GM19351 (cell line): ENCODE results near the gene SLC30A5.

Source experiments
- ATAC-seq: cut with Tn5 transposase; IDR thresholded peaks from one replicate; pipeline ENCODE4 v1.9.1; 2021; ENCODE audit warnings: mild to moderate bottlenecking, moderate library complexity; ENCODE audit not compliant: unreplicated experiment

SLC30A5 gene

DNA sequence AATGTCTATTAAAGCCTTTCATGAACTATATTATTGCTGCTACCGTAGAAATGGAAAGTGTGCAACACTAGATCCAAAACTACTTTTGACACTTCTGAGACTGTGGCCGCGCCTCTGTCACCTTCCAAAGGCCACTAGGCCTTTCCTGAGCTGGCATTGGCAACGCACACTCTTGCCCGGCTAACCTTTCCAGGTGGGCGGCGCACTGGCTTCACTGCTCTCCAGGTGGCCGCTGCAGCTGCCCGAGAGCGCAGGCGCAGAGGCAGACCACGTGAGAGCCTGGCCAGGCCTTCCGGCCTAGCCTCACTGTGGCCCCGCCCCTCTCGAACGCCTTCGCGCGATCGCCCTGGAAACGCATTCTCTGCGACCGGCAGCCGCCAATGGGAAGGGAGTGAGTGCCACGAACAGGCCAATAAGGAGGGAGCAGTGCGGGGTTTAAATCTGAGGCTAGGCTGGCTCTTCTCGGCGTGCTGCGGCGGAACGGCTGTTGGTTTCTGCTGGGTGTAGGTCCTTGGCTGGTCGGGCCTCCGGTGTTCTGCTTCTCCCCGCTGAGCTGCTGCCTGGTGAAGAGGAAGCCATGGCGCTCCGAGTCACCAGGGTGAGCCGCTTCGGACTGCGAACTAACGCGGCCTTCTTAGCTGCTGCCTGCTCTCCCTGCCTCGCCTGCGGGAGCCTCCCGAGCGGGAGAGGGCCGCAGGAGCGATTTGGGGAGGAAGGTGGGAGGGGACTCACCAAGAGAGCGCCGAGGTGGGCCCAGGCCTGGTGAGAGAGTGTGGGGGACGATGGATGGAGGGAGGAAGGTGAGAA is 73.1 kb downstream of the SLC30A5 start, which contains the start of gene CCNB1:
CCNB1 (plus strand) TSS at position 465 of the 807 bp plus-strand sequence; CDS start at position 578, 113 bp downstream.
- peak; percentile 99 for ATAC-seq

DNA sequence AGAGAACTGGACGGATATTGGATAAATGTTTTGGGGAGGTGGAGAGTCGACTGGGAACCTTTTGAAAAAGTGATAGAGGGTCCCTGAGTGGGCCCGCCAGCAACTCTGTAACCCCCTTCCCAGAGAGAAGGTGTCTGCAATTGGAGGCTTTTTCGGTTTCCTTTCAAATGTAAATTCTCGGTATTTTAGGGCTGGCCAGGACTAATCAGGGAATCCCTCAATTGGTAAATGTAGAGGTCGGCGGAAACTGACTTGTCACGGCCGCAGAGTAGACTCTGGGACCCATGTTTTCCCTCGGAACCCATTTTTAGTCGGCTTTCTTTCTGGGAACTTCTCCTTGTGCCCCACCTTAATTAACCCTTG is 73.7 kb downstream of the SLC30A5 start:
- no peak for ATAC-seq

DNA sequence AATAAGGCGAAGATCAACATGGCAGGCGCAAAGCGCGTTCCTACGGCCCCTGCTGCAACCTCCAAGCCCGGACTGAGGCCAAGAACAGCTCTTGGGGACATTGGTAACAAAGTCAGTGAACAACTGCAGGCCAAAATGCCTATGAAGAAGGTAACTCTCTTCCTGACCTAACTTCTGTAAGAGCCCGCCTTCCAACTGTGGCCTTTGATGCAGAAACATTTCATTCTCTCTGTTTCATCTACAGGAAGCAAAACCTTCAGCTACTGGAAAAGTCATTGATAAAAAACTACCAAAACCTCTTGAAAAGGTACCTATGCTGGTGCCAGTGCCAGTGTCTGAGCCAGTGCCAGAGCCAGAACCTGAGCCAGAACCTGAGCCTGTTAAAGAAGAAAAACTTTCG is 74.1 kb downstream of the SLC30A5 start:
- ATAC-seq: no peak

DNA sequence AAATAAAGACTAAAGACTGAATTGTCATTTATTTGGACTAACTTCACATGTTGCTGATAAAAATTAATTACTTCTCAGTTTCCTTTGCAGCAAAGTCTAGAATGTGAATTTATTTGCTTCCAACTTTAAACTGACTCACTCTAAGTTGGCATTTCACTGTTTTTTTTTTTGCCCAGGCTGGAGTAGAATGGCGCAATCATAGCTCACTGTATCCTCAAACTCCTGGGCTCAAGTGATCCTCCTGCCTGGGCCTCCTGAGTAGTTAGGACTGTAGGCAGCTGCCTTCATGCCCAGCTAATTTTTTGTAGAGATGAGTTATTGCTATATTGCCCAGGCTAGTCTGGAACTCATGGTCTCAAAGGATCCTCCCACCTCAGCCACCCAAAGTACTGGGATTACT is 76.7 kb downstream of the SLC30A5 start:
- ATAC-seq: no peak

DNA sequence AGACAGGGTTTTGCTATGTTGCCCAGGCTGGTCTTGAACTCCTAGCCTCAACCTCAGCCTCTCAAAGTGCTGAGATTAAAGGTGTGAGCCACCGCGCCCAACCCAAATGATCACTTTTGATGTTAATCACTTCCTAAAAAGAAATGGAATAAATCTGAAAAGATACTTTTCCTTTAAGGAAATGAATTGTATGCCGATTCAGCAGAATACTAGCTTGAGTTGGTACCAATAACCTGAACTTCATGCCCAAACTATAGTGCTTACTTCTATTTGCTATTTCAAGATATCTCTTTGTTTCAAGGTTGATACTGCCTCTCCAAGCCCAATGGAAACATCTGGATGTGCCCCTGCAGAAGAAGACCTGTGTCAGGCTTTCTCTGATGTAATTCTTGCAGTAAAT is 77.2 kb downstream of the SLC30A5 start:
- no peak for ATAC-seq
